Activated CD4-positive, alpha-beta T cell treated with anti-CD3 and anti-CD28 coated beads, Interleukin-2, amount 50 U/mL, for 16 hours (primary cell): Measurements from ENCODE around the gene RABAC1.
"Not testable (repeated sequence)": the region's sequence is repeated elsewhere in the genome, so short reads cannot be mapped to it uniquely, and the experiment has no call there.

Source experiments
- DNase-seq: peaks from one replicate; pipeline ENCODE4 v3.0.0-alpha.2; 2020

The RABAC1 gene

GRCh38 chr19:41959056-41960053 lies at the start of gene RABAC1:
Gene RABAC1, minus strand, starts transcription at chr19:41959321. Its CDS starts 29 bp downstream, at chr19:41959292.
- DNase-seq, result peak; percentile 93

- DNase-seq, result no peak
These were observed 47.4 kb upstream of the RABAC1 start for GRCh38 chr19:42006569-42006968.

GRCh38 chr19:42005504-42005903 lies 46.4 kb upstream of the RABAC1 start:
- no peak for DNase-seq

GRCh38 chr19:42003506-42004294 lies 44.6 kb upstream of the RABAC1 start:
- no peak for DNase-seq

GRCh38 chr19:41999878-42000208 lies 40.7 kb upstream of the RABAC1 start:
- DNase-seq, result no peak

- DNase-seq, result no peak
These were observed 40.2 kb upstream of the RABAC1 start for GRCh38 chr19:41999071-41999877.

- DNase-seq, result peak; percentile 46
These were observed 39.3 kb upstream of the RABAC1 start for GRCh38 chr19:41998246-41999020.

GRCh38 chr19:41997851-41998229 lies 38.7 kb upstream of the RABAC1 start:
- DNase-seq, result no peak

GRCh38 chr19:41997121-41997850 lies 38.2 kb upstream of the RABAC1 start:
- peak; percentile 21 for DNase-seq

- no peak for DNase-seq
These were observed 37.1 kb upstream of the RABAC1 start for GRCh38 chr19:41995959-41996797.

- no peak for DNase-seq
These were observed 36.2 kb upstream of the RABAC1 start for GRCh38 chr19:41994994-41995958.

- no peak for DNase-seq
These were observed 35.4 kb upstream of the RABAC1 start for GRCh38 chr19:41994521-41994971.

- DNase-seq, result peak; percentile 61
These were observed 34.7 kb upstream of the RABAC1 start, which contains the start of gene ATP1A3 for GRCh38 chr19:41993612-41994483. Gene ATP1A3, minus strand, starts transcription at chr19:41994230. Its CDS starts 154 bp downstream, at chr19:41994076.

- not testable (repeated sequence) for DNase-seq
These were observed 32.9 kb upstream of the RABAC1 start for GRCh38 chr19:41991925-41992569.

- DNase-seq, result no peak
These were observed 31.9 kb upstream of the RABAC1 start for GRCh38 chr19:41991025-41991424.

GRCh38 chr19:41990615-41991014 lies 31.5 kb upstream of the RABAC1 start:
- no peak for DNase-seq

GRCh38 chr19:41990028-41990427 lies 30.9 kb upstream of the RABAC1 start:
- no peak for DNase-seq
